Activated T-helper 9 cell treated with anti-CD3 and anti-CD28 coated beads, Interleukin-2, amount 50 U/mL, for 16 hours (primary cell): Measurements from ENCODE around the gene ASCL5.
A peak's percentile ranks its signal among the peaks of the same experiment; 100 is the strongest.
"Not testable (repeated sequence)": the region's sequence is repeated elsewhere in the genome, so short reads cannot be mapped to it uniquely, and the experiment has no call there.

ENCODE experiments used
- DNase-seq: peaks from one replicate; pipeline ENCODE4 v3.0.0-alpha.2; 2020; ENCODE audit warnings: low read depth

ASCL5 gene, protein sequence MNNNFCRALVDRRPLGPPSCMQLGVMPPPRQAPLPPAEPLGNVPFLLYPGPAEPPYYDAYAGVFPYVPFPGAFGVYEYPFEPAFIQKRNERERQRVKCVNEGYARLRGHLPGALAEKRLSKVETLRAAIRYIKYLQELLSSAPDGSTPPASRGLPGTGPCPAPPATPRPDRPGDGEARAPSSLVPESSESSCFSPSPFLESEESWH

DNA sequence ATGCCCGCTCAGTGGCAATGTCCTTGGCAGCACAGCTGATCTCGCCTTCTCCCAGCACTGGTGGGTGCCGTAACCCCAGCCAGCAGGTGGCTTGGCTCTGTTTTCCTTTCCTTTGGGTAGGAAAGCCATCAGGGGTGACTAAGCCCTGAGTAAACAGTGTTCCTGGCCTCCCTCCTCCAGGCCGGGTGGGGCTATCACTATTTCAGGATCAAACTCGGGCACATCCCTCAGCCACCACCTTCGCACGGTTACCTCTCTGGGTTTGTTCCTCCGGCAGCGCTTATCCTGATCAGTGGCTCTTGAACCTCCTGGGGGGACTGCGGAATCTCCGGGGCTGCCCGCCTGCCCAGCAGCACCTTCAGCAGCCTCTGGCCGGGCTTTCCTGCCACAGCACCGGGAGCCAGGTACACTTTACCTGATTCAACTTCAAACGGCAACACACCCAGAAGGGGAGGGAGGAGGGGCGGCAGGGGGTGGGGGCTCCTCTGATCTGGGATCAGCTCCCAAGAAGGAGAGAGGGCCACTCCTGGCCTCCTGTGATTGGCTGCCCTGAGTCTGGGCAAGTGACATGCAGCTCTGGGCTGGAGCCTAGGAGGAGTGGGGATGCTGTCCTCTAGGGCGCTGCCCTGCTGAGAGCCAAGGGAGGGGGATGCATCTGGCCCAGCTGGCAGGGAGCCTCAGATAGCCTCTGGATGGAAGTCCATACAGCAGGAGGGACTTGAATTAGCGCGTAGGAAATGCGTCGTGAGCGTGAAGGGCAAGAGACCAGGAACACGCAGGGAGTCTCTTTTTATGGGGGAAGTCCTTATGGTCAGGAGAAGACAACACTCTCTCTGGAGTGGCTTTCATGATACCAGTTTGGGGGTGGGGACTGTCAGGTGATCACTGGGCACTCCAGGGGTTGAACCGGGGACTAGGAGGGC is at the start of gene ASCL5:
Gene ASCL5, minus strand, starts transcription at position 353 of the 923 bp plus-strand sequence. CDS start 11,812 bp downstream, outside the sequence.
- DNase-seq = no peak

DNA sequence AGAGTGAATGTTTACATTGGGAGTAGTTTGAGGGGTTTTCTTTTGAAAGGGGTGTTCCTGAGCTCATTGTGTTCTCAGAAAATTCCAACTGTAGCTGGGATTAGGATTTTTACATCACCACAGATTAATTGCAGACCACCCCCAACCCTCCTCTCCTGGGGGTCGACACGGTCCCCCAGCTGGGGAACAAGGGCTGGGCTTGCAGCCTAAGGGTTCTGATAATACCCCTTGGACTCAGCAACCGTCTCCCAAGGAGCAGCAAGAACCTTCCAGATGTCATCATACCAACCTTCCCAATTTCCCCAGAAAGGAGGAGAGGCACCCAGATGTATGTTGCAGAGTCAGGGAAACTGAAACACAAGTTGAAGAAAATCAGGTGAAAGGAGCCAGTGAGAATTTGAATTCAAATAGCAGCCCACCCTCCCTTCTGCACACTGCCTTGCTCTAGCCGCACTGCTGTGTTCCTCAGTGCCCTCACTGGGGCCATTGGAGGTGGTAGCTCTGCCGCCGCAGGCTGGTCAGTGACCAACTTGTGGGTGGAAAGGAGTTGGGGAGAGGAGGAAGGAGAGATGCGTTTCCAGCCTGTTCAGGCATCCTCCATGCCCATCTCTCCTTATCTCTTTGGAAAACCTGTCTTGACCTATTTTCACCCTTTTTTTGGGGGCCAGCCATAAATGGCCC is 49.0 kb upstream of the ASCL5 start:
- DNase-seq = no peak

DNA sequence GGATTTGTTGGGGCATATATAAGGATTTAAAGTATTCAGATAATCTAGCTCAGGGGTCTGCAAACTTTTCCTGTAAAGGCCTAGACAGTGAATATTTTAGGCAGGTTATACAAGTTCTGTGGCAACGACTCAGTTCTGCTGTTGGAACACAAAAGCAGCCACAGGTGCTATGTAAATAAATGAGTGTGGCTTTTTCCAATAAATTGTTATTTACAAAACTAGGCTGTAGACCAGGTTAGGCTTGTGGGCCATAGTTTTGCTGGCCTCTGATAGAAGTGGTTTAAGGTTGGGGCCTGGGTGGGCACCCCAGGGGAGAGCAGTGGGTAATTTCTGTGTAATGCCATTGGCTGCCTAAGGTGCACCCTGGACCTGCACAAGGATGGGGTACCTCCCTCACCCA is 46.8 kb upstream of the ASCL5 start:
- no peak for DNase-seq

DNA sequence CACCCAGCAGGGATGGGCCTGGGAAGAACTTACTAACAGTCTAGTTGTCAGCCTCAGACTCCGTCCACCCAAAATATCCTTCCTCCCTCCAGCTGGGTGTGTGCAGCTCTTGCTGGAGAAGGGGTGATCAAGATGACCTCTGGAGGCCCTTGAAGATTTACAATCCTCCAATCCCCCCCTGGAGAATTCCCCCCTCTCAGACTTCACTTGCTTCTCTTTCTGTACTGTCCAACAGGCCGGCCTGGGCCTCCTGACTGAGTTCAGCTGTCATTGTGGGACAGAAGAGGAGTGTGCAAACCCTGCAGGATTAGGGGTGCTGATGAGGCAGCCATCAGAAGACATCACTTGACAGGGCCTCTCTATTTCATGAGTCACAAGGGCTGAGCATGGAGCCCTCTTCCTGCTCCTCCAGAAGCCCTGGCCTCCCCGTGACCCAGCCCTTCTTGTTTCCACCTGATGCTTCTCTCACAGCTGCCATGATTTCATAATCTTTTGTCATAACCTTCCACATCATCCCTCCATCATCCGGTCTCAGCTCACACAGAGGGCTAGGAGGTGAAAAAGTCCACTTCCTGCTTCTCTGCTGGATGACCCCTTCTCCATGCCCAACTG is 46.1 kb upstream of the ASCL5 start:
- DNase-seq = no peak

DNA sequence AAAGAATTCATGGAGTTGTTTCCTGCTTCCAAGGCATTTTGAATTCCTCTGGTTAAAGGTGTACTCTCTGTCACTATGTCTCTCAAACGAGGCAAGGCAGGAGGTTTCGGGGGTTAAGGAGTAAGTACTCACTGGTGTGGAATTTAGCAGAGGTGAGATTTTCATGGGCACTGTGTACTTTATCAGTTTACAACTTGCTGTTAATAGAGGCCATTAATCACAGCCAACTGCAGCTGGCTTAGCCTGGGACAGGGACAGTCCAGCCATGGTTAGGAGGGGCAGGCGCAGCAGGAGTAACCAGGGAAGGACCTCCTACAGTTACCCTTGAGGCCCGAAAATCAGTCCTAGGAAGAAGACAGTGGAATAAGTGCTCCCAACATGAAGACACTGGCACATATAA is 45.3 kb upstream of the ASCL5 start:
- no peak for DNase-seq

DNA sequence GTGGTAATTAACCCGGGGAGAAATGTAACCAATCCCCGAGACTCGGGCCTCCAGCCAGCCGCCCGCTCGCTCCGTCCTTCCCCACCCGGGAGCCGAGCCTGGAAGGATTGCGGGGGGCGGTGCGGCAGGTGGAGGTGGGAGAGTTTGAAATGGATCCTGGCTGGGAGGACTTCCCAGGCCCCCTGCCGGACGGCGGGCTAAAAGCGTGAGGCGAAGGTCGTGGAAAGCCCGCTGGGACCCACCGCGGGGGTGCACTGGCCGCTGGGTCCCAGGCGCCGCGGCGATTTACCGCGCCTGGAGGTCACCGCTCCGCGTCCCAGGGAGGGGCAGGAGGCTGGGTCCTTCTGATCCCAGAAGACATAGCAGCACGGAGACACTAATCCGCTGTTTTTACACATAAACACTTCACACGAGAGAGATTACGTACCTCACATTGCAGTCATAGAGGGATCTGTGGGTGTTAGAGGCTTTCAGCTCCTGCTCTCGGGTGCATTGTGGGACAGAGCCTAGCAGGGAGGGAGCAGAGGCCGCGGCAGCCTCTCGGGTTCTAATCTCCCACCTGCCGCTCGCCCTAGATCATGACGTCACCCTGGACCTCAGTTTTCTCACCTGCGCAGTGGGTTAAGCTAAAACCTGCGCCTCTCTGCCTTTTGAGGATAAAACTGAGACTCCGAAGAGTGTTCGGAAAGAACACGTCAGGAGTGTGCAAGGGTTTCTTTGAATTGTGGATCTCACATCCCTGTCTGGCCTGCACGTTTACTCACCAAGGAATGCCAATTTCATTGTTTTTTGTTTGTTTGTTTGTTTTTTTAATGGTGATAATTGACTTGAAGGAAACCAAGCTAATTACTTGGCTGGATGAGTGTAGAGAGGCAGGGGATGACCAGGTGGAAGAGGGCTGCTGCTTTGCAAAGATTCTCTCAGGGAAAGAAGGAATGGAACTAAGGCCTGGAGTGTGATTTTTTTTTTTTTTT is 44.4 kb upstream of the ASCL5 start:
- DNase-seq = peak; percentile 36

DNA sequence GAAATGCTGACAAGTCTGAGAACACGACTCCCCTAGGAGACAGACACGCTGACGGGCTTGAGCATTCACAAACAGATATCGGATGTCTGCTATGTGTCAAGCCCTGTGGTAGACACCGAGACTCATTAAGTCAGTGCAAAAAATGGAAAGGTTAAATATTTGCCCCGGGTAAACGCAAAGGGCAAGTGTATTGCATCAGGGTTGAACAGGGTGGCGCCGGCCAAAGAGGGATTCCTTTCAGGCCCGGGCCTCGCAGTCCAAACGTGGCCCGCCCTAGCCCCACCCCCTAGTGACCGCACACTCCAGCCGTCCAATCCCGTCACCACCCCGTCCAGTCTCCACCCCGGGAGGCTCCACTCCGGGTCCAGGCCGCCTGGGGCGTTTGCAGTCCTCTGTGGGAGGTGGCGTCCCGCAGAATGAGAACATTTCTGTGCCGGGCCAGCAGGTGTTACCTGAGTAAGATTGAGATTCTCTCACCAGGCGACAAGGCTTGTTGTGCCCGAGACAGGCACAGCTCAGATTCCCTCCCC is 43.6 kb upstream of the ASCL5 start:
- peak; percentile 76 for DNase-seq

DNA sequence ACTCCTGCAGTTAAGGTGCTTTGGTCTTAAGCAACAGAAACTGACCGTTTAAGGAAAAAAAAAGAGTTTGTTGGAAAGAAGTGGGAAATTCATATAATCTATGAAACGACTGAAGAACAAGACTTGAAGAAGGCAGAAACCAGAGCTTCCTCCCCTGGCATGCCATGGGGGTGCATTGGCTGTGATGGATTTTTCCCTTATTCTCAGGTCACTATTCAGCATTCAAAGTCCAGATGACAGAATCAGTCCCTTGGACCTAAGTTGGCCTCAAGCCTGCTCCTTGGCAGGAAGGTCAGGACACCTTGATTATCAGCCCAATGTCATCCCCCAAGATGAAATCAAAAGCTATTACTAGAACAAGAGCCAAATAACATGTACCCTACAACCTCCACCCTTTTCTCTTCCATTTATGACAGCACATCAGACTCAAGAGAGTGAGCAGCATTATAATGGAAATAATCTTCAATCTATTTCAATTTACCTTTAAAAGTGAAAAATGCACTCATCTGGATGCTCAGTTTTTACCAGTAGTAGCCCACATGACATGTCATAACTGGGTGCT is 43.1 kb upstream of the ASCL5 start:
- DNase-seq = no peak

DNA sequence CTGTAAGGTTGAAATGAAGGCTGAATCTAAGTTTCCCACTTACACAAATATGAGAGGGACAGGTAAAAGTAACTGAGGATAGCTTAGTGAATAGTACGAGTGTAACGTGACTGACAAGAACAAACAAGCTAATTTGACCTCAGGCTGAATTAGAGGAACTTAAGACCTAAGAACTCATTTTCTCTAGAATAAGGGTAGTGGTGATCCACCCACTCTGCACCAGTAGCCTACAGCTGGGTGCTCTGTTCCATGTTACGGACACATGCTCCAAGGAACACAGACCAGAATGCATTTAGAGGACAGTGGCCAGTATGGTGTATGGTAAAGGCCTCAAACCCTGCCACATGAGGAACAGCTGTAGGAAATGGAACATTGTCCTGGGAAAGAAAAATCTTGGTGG is 42.2 kb upstream of the ASCL5 start:
- no peak for DNase-seq

DNA sequence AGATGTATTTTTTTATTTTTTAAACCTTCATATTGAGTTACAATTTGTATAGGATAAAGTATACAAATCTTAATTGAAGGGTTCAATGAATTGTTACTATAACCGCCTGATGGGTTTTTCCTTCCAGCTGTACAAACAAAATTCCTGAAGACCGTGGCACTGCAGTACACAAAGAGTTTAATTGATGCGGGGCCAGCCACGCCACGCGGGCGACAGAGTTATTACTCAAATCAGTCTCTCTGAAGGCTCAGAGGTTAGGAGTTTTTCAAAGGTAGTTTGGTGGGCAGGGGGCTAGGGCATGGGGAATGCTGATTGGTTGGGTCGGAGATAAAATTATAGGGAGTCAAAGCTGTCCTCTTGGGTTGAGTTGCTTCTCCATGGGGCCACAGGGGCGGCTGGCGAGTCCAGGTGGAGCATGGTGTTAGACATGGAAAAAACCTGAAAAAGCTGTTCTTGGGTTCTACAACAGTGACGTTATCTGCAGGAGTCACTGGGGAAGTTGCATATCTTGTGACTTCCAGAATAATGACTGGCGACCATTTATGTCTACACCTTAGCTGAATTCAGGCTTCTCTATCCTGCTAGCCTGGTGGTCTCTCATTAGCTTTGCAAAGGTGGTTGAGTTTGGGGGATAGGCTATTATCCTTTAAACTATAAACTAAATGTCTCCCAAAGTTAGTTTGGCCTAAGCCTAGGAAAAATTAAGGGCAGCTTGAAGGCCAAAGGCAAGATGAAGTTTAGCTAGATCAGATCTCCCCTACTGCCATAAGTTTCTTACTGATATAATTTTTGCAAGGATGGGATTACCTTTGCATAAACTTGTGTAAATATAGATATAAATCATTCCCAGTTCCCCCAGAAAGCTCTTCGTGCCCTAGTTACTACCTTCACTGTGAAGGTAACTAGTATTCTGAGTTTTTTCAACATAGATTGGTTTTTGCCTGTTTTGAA is 40.3 kb upstream of the ASCL5 start:
- no peak for DNase-seq

DNA sequence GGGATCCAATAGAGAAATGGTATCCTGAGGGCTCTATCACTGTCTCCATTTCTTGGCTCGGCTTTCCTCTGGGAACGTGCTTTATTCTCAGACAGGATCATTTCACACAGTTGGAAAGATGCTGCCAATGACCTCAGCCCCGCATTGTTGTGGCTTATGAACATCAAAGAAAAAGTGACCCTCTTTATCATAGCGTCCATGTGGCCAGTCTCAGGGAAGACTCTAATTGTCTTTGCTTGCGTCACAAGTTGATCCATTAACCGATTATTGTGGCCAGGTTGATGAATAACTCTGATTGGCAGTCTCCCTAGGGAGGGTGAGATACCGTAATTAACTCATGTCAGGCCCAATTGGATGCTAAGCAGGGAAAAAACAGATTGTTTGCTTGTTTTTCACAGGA is 37.7 kb upstream of the ASCL5 start:
- no peak for DNase-seq

DNA sequence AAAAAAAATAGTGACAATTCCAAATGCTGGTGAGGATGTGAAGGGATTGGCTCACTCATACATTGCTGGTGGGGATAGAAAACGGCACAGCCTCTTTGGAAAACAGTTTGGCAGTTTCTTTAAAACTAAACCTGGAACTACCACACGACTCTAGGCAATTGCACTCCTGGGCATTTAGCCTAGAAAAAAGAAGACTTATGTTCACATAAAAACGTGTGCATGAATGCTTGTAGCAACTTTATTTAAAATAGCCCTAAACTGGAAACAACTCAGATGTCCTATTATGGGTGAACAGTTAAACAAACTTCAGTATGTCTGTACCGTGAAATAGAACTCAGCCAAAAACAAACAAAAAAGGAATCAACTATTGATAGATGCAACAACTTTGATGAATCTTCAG is 36.7 kb upstream of the ASCL5 start:
- DNase-seq = no peak

DNA sequence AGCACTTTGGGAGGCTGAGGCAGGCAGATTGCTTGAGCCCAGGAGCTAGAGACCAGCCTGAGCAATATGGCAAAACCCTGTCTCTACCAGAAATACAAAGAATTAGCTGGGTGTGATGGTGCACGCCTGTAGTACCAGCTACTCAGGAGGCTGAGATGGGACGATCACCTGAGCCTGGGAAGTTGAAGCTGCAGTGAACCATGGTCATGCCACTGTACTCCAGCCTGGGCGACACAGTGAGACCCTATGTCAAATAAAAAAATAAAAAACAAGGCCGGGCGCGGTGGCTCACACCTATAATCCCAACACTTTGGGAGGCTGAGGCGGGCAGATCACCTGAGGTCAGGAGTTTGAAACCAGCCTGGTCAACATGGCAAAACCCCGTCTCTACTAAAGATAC is 36.1 kb upstream of the ASCL5 start:
- DNase-seq = not testable (repeated sequence)

DNA sequence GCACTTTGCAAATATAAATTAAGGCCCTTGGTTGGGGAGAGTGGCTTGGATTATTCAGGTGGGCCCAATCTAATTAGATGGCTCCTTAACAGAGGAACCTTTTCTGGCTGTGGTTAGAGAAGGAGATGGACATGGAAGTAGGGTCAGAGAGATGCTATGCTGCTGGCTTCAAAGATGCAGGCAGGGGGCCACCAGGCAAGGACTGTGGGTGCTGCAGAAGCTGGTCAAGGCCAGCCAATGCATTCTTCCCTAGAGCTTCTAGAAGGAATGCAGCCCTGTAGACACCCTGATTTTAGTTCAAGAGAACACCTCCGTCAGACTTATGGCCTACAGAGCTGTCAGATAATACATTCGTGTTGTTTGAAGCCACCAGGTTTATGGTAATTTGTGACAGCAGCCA is 31.0 kb upstream of the ASCL5 start:
- DNase-seq = no peak

DNA sequence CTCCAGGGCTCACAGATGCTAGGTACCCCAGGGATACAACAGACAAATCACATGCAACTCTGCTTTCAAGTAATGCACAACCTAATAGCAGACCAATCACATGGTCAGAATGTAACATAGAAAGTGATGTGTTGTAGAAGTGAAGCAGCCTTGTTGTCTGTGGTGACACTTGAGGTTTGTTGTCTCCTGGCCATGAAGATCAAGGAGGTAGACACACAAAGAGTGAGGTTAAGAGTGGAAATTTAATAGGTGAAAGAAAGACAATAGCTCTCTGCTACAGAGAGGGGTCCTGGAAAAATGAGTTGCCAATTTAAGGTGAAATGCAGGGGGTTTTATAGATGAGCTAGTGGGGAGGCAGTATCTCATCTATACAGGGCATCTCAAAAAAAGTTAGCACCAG is 29.8 kb upstream of the ASCL5 start:
- DNase-seq = no peak

DNA sequence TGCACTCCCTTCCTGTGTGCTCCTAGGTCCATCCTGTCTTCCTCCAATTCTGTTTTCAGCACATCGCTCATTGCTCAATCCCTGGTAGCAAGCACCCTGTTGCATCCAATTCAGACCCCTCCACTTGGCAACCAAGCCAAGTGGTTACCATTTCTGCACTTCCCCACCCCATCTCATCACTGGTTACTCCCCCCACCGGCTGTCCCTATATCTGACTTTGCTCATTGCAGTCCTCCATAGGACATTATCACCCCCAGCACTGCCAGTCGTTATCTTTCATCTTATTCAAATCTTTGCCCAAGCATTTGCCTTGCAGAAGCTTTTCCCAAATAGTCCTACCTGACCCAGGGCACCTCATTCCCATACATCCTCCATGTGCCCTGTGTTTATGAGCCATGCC is 29.4 kb upstream of the ASCL5 start:
- no peak for DNase-seq

DNA sequence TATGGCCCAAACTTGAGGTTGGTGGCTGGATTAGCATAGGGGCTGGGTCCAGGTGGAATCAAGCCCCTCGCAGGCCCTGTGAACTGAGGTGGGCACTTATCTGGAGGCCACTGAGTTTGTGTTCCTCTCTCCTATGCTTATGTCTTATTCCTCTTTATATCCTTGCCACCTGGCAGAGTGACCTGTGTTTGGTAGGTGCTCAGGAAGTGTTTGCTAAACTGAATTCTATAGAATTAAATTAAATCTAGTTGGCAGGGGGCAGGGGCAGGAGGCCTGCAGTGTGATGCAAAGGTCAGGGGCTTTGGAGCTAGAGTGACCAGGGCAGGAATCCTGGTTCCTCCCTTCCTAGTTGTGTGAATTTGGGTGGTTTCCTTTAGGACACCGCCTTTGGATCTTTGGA is 28.4 kb upstream of the ASCL5 start:
- DNase-seq = no peak

DNA sequence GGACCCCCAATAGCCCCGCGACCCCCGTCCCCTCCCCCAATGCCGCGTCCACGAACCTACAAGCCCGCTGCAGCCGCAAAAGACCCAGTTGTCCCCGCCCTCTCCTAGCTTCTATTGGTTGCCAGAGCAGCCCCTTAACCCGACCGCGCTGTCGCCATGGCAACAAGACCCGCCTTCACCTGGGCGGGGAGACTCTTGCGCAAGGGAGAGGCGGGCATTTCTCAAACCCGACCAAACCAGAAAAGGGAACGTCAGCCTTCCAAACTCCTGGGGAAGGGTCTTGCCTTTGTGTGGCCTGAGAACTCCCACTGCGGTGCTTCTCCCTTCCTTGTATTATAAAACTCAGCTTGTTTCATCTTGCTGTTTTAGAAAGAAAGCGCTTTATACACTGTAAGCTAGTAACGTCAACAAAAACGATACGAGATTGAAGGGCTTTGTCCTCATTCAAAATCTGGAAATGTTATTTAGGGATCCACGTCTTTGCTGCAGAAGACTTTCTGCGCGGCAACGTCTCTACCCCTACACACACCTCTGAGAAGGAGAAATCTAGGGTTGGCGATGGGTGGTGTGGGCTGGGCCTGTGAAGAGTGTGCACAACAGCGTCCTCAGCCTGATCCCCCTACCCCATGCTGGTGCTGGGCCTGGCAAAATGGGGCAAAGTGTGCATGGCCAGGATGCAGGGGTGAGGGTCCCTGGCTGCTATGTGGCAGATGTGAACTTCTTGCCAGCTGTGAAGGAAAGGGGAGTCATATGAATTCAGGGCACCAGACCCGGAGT is 27.6 kb upstream of the ASCL5 start, which contains the start of gene TMEM9:
Gene TMEM9, minus strand, starts transcription at position 86 of the 777 bp plus-strand sequence. CDS start 551 bp downstream, outside the sequence.
- peak; percentile 96 for DNase-seq
